Ishikawa (cell line): ENCODE measurements around the gene HELB.

Experiments used
- EP300 ChIP-seq: IDR thresholded peaks from 2 replicates; pipeline ENCODE4 v1.6.1; 2012; ENCODE audit warnings: borderline replicate concordance
- MAX ChIP-seq: IDR thresholded peaks from 2 replicates; pipeline ENCODE4 v1.6.1; 2012
- TCF12 ChIP-seq: IDR thresholded peaks from 2 replicates; pipeline ENCODE4 v1.6.1; 2012; ENCODE audit warnings: low read depth
- TEAD4 ChIP-seq: IDR thresholded peaks from 2 replicates; pipeline ENCODE4 v1.6.1; 2012

DNA sequence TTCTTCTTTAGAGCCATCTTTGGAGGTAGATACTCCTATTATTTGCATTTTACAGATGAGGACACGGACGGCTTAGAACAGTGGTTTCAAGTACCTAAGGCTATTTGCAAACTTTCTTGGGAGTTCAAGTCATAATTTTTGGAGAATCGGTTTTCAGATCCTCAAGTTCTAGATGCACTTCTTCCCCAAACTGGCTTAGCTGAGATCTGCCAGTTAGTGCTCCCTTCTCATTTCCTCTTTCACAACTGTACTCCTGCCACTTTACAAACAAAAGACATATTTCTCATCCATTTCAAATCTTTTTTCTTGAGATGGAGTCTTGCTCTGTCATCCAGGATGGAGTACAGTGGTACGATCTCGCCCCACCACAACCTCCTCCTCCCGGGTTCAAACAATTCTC lies 77.3 kb downstream of the HELB start:
- TF ChIP-seq MAX: no peak
- TF ChIP-seq TEAD4: no peak
- TF ChIP-seq EP300: no peak
- no peak for TF ChIP-seq TCF12
